Islet of Langerhans (tissue), 1 donor: ENCODE data around the gene LCK.

Experiments used
- FAIRE-seq: peaks from one replicate; lab custom pipeline; 2011; peaks lifted over from hg19 to GRCh38; lab: Jason Lieb, UNC

The LCK gene

GRCh38 chr1:32250893-32251716 is at the start of gene LCK:
Gene LCK, plus strand, starts transcription at chr1:32251265. Its CDS starts 23,065 bp downstream, at chr1:32274330.
- no peak for FAIRE-seq

- no peak for FAIRE-seq
Measured at GRCh38 chr1:32204943-32205361, 46.1 kb upstream of the LCK start.

- no peak for FAIRE-seq
Measured at GRCh38 chr1:32205401-32206370, 45.4 kb upstream of the LCK start, which contains the start of gene IQCC. Gene IQCC, plus strand, starts transcription at chr1:32205671. Its CDS starts 11 bp downstream, at chr1:32205682.

GRCh38 chr1:32208469-32208868 is 42.6 kb upstream of the LCK start:
- FAIRE-seq, result no peak

- FAIRE-seq, result no peak
Measured at GRCh38 chr1:32208891-32209328, 42.2 kb upstream of the LCK start, which contains the start of gene DCDC2B. Gene DCDC2B, plus strand, starts transcription at chr1:32209089. Its CDS starts 5 bp downstream, at chr1:32209094.

GRCh38 chr1:32215629-32216480 is 35.2 kb upstream of the LCK start:
- no peak for FAIRE-seq

GRCh38 chr1:32216566-32216965 is 34.5 kb upstream of the LCK start:
- no peak for FAIRE-seq

- FAIRE-seq, result no peak
Measured at GRCh38 chr1:32219022-32219421, 32.0 kb upstream of the LCK start.

- no peak for FAIRE-seq
Measured at GRCh38 chr1:32220746-32221580, 30.1 kb upstream of the LCK start.

- no peak for FAIRE-seq
Measured at GRCh38 chr1:32221581-32221979, 29.5 kb upstream of the LCK start.

GRCh38 chr1:32221980-32222755 is 28.9 kb upstream of the LCK start, which contains the start of the genes EIF3I and TMEM234:
Gene EIF3I, plus strand, starts transcription at chr1:32222407. Its CDS starts 35 bp downstream, at chr1:32222442.
Gene TMEM234, minus strand, starts transcription at chr1:32222353. Its CDS starts 31 bp downstream, at chr1:32222322.
- peak; percentile 68 for FAIRE-seq

- no peak for FAIRE-seq
Measured at GRCh38 chr1:32223683-32224082, 27.4 kb upstream of the LCK start.

- no peak for FAIRE-seq
Measured at GRCh38 chr1:32224285-32224684, 26.8 kb upstream of the LCK start.

GRCh38 chr1:32228771-32229170 is 22.3 kb upstream of the LCK start:
- FAIRE-seq, result no peak

GRCh38 chr1:32231843-32232432 is 19.1 kb upstream of the LCK start:
- no peak for FAIRE-seq

- FAIRE-seq, result no peak
Measured at GRCh38 chr1:32232558-32233304, 18.3 kb upstream of the LCK start.

- FAIRE-seq, result no peak
Measured at GRCh38 chr1:32234792-32235191, 16.3 kb upstream of the LCK start.

- no peak for FAIRE-seq
Measured at GRCh38 chr1:32239337-32239736, 11.7 kb upstream of the LCK start.

- no peak for FAIRE-seq
Measured at GRCh38 chr1:32239790-32240139, 11.3 kb upstream of the LCK start.
